GM12801 (cell line): ENCODE results near the gene LXN.

ENCODE experiments used
- TF ChIP-seq, protein P1 (sequence below): IDR thresholded peaks from one replicate; pipeline ENCODE4 v1.5.1; 2011; ENCODE audit warnings: control low read depth; ENCODE audit not compliant: insufficient read length; ENCODE audit errors: extremely low read depth

The LXN gene

DNA sequence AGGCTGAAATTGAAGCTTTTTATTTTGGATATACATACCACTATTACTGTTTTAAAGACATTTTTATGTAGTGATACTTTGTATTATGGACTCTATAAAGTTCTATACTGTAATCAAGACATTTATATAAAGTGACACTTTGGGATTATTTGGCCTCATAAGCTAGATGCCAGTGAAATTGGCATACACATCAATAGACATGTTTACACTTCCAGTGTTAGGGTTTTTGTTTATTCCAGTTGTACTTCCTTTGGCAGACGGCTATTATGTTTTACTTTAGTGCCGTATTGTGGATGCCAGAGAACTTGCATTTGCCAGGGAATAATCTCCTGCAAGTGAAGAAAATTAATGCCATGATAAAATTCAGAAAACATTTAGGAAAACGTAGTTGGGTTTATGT, 6.0 kb downstream of the LXN start:
- TF ChIP-seq, protein P1, sequence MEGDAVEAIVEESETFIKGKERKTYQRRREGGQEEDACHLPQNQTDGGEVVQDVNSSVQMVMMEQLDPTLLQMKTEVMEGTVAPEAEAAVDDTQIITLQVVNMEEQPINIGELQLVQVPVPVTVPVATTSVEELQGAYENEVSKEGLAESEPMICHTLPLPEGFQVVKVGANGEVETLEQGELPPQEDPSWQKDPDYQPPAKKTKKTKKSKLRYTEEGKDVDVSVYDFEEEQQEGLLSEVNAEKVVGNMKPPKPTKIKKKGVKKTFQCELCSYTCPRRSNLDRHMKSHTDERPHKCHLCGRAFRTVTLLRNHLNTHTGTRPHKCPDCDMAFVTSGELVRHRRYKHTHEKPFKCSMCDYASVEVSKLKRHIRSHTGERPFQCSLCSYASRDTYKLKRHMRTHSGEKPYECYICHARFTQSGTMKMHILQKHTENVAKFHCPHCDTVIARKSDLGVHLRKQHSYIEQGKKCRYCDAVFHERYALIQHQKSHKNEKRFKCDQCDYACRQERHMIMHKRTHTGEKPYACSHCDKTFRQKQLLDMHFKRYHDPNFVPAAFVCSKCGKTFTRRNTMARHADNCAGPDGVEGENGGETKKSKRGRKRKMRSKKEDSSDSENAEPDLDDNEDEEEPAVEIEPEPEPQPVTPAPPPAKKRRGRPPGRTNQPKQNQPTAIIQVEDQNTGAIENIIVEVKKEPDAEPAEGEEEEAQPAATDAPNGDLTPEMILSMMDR: no peak

DNA sequence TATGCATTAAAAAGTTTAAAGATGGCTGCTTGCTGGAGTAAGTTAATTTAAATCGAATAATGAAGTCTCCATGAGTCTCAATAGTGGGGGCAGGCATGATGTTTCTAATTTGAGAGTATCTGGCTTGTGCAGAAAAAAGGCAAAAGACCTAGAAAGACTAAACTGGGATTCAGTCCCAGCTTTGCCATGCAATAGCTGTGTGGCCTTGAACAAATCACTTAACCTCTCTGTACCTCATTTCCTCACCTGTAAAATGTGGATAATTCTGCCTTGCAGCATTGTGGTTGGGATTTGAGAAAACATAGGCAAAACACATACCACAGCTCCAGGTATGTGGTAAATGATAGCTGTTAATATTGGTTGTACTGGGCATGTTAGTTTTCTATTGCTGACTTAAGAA, 8.6 kb downstream of the LXN start:
- TF ChIP-seq, protein P1: no peak

DNA sequence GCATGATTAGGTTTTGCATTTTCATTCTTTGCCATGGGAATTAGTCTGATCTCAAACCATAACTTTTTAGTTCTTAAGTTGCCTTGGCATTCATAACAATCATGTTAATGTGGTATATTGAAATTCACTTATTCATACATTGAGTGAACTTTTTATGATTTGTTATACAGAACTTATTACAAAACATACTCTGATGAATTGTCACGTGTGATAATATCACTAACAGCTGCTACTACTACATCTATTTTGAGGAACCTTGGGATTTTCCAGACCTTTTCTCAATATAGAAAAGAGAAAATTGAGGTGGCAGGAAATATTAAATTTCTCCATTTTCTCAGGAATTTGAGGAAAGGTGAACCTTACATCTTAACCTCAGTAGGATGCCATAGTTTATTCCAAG, 9.2 kb downstream of the LXN start:
- TF ChIP-seq, protein P1: no peak

DNA sequence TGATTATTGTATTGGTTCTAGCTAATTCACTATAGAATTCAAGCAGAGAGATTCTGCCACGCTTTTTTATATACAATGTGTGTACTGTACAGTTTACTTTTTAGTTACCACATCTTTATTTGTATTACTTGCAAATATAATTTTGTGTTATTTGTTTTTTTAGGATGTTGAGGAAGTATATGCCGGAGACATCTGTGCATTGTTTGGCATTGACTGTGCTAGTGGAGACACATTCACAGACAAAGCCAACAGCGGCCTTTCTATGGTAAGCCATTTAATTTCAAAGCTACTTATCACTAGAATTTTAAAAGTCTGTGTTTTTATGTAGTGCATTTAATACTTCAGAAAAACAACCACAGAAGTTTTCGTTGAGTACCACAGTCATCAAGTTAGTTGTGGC, 11.7 kb downstream of the LXN start:
- TF ChIP-seq, protein P1: no peak

DNA sequence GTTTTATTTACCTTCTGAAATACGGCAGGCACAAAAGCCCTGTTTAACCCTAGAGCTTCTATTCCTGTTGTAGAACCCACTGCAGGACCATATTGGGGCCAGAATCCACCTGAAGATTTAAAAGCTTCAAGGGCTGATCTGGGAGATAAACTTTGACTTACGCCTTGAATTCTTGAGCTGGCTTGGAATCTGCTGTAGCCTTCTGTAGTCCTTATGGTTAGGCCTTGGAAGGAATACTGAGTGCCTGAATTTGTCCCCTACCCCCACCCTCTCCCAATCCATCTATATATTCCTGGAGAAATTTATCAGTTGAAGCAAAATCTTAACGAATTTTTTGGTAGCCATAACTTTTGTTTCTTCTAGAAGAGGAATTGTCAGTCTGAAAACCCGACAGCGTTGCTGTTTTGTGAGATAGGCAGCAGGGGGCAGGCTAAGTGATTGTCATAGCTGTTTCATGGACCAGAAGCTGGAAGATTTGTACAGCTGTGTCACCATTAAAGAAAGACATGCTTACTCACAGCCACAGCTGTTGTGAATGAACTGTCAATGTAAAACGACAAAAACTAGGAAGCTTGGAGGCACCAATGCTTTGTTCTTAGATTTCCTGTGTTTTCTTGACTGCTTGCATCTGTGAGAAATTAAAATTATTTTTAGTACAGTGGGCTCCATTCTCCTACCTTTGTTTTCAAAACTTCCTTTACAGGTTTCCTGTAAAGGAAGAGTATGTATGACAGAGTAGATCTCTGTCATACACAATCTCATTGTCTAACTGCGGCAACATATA, 12.8 kb downstream of the LXN start:
- TF ChIP-seq, protein P1: no peak

DNA sequence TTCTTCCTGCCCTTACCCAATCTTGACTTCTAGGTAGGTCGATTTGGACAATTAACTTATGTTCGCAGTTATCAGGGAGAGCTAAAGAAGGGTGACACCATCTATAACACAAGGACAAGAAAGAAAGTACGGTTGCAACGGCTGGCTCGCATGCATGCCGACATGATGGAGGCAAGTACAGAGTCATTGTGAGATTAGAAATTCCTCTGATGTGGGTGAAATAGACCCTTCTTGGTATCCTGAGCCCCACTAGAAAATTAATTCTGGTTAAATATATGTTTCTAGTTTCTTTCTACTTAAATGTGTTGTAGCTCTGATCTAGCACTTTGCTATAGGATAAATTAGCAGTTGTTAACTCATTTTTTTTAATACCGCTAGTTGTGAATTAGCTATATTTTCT, 13.6 kb downstream of the LXN start:
- TF ChIP-seq, protein P1: no peak

DNA sequence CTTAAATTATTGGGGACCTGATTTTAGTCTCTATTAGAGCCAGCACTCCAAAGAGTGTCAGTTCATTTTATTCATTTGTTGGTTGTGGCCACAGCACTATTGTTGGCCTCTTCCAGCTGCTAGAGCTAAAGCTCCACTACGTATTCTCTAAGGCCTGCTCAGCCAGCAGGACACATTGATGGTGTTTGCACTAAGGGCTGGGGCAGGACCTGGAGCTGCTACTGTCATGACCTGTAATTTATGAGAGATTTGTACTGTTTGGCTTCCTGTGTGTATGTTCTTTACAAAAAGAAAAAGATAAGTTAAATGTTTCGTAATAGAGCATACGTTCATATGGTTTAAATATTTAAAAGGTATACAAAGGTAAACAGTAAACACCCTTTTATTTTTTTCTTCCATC, 20.0 kb downstream of the LXN start:
- TF ChIP-seq, protein P1: no peak
